ENCODE measurements around the gene SCGB1C1.

- TF ChIP-seq CTCF (IDR thresholded peaks at IDR 0.05; ENCODE audit: low read length) (no peak), EZH2 (IDR thresholded peaks at IDR 0.05; ENCODE audit: borderline replicate concordance, low read length) (no peak)
These were observed 44.2 kb downstream of the SCGB1C1 start, which contains the start of gene PSMD13 for GRCh38 chr11:236774-237767.

Measured in OCI-LY1 (cell line).